IMR-90 (cell line): ENCODE results near the gene TTC28. TPM values are rescaled to one million over a fixed set of nuclear protein-coding genes. Genes with fewer than 3 reads are reported as not detected.

Experiments used
- ATAC-seq: fragments of 200-7000 bp; cut with Tn5 transposase; 2 replicates; pipeline ENCODE4 v1.9.1; 2020; ENCODE audit warnings: low read depth, mild to moderate bottlenecking, moderate library complexity
- BruUV-seq: library from RNA; stranded (reverse); fragments of 400-500 nt; replicated peaks from 2 replicates; lab custom pipeline; 2021; lab: Mats Ljungman, UMichigan
- CTCF ChIA-PET: fragments of 300-600 bp; formaldehyde crosslinking; extraction: SDS; loops from one replicate; lab custom pipeline; 2021; ENCODE audit warnings: antibody characterized with exemption; lab: Yijun Ruan, JAX
- POLR2A ChIA-PET: fragments of 300-600 bp; sonication (Branson Sonifier 250); formaldehyde crosslinking; loops from one replicate; lab custom pipeline; 2022; ENCODE audit warnings: antibody characterized with exemption; ENCODE audit not compliant: unreplicated experiment; lab: Charles Lee
- DNase-seq: peaks from one replicate; pipeline ENCODE4 v3.0.0; 2013
- H2AFZ ChIP-seq: replicated peaks from 2 replicates; pipeline ENCODE3; 2013; ENCODE audit warnings: low read length, mild to moderate bottlenecking; ENCODE audit not compliant: poor library complexity
- H2AK5ac ChIP-seq: 2 replicates; pipeline ENCODE4 v1.6.1; 2013; ENCODE audit warnings: low read depth, low read length, inconsistent platforms
- H2AK9ac ChIP-seq: replicated peaks from 2 replicates; pipeline ENCODE3; 2013; ENCODE audit warnings: mild to moderate bottlenecking, low read depth, low read length, moderate library complexity; ENCODE audit not compliant: poor library complexity
- H2BK120ac ChIP-seq: 2 replicates; pipeline ENCODE4 v1.6.1; 2013; ENCODE audit warnings: low read depth, low read length, inconsistent platforms
- H2BK15ac ChIP-seq: 3 replicates; pipeline ENCODE4 v1.6.1; 2013; ENCODE audit warnings: low read depth, low read length, inconsistent platforms
- H2BK20ac ChIP-seq: 2 replicates; pipeline ENCODE4 v1.6.1; 2013; ENCODE audit warnings: low read depth, mild to moderate bottlenecking, inconsistent platforms, low read length, moderate library complexity
- H2BK5ac ChIP-seq: 2 replicates; pipeline ENCODE4 v1.6.1; 2013; ENCODE audit warnings: mild to moderate bottlenecking, low read depth, low read length, inconsistent platforms; ENCODE audit not compliant: poor library complexity, severe bottlenecking
- H3K14ac ChIP-seq: replicated peaks from 2 replicates; pipeline ENCODE4 v1.6.1; 2013; ENCODE audit warnings: low read depth, low read length, inconsistent platforms
- H3K18ac ChIP-seq: 2 replicates; pipeline ENCODE4 v1.6.1; 2013; ENCODE audit warnings: low read depth, low read length, control low read depth
- H3K23ac ChIP-seq: 2 replicates; pipeline ENCODE4 v1.6.1; 2013; ENCODE audit warnings: low read depth, low read length, inconsistent platforms
- H3K27ac ChIP-seq: 2 replicates; pipeline ENCODE4 v1.5.1; 2013; ENCODE audit warnings: mild to moderate bottlenecking, control low read depth, low read length; ENCODE audit not compliant: insufficient read depth
- H3K27me3 ChIP-seq: 2 replicates; pipeline ENCODE4 v1.6.1; 2013; ENCODE audit warnings: low read length; ENCODE audit not compliant: control insufficient read depth, insufficient read depth
- H3K36me3 ChIP-seq: 2 replicates; pipeline ENCODE4 v1.6.1; 2013; ENCODE audit warnings: low read length, mixed read lengths; ENCODE audit not compliant: control insufficient read depth, insufficient read depth
- H3K4ac ChIP-seq: 2 replicates; pipeline ENCODE4 v1.6.1; 2013; ENCODE audit warnings: low read depth, low read length, inconsistent platforms
- H3K4me1 ChIP-seq: 2 replicates; pipeline ENCODE4 v1.6.1; 2013; ENCODE audit warnings: low read length, mixed read lengths; ENCODE audit not compliant: control insufficient read depth, insufficient read depth
- H3K4me2 ChIP-seq: 2 replicates; pipeline ENCODE4 v1.6.1; 2013; ENCODE audit warnings: low read depth, mild to moderate bottlenecking, control low read depth, low read length, moderate library complexity
- H3K4me3 ChIP-seq: 2 replicates; pipeline ENCODE4 v1.5.1; 2013; ENCODE audit warnings: low read depth, mild to moderate bottlenecking, control low read depth, low read length, moderate library complexity; ENCODE audit not compliant: insufficient read depth
- H3K56ac ChIP-seq: 2 replicates; pipeline ENCODE4 v1.6.1; 2013; ENCODE audit warnings: low read length, inconsistent platforms; ENCODE audit not compliant: insufficient read depth; ENCODE audit errors: extremely low read depth
- H3K79me1 ChIP-seq, 2 experiments: 2 replicates each; pipeline ENCODE4 v1.6.1; 2013; ENCODE audit warnings: low read length in 2 of 2, inconsistent platforms in 1 of 2, low read depth in 1 of 2
- H3K9ac ChIP-seq: 2 replicates; pipeline ENCODE4 v1.6.1; 2013; ENCODE audit warnings: low read depth, low read length, control low read depth
- H3K9me1 ChIP-seq: 2 replicates; pipeline ENCODE4 v1.6.1; 2013; ENCODE audit warnings: low read length, inconsistent platforms; ENCODE audit not compliant: insufficient read depth
- H3K9me3 ChIP-seq: 2 replicates; pipeline ENCODE4 v1.6.1; 2013; ENCODE audit warnings: low read length; ENCODE audit not compliant: control insufficient read depth, insufficient read depth
- H4K20me1 ChIP-seq: 2 replicates; pipeline ENCODE4 v1.6.1; 2013; ENCODE audit warnings: low read length, inconsistent platforms; ENCODE audit not compliant: insufficient read depth
- H4K5ac ChIP-seq: 2 replicates; pipeline ENCODE4 v1.6.1; 2013; ENCODE audit warnings: mild to moderate bottlenecking, low read depth, low read length, control low read depth
- H4K8ac ChIP-seq, 2 experiments: 2 replicates each; pipeline ENCODE4 v1.6.1; 2013; ENCODE audit warnings: low read depth in 2 of 2, low read length in 2 of 2, control low read depth in 1 of 2, inconsistent platforms in 1 of 2
- H4K91ac ChIP-seq: 2 replicates; pipeline ENCODE4 v1.6.1; 2013; ENCODE audit warnings: low read depth, low read length, inconsistent platforms; ENCODE audit not compliant: insufficient read depth
- BHLHE40 ChIP-seq: fragments of 150-350 bp; IDR thresholded peaks from 2 replicates; pipeline ENCODE4 v1.6.1; 2016; ENCODE audit warnings: mild to moderate bottlenecking, low read depth, low read length
- CEBPB ChIP-seq: IDR thresholded peaks from 2 replicates; pipeline ENCODE4 v1.6.1; 2012; ENCODE audit warnings: low read depth, low read length, improper control_type of control experiment
- CHD1 ChIP-seq: IDR thresholded peaks from 2 replicates; pipeline ENCODE4 v1.6.1; 2012; ENCODE audit warnings: low read depth, low read length, improper control_type of control experiment
- CTCF ChIP-seq: conservative IDR thresholded peaks from 2 replicates; pipeline ENCODE4 v1.5.1; 2012; ENCODE audit warnings: mild to moderate bottlenecking, low read depth, low read length, improper control_type of control experiment
- ELK1 ChIP-seq: fragments of 150-350 bp; IDR thresholded peaks from 2 replicates; pipeline ENCODE4 v1.6.1; 2016; ENCODE audit warnings: low read depth, mild to moderate bottlenecking, low read length, moderate library complexity, borderline replicate concordance
- FOS ChIP-seq: fragments of 150-350 bp; IDR thresholded peaks from 2 replicates; pipeline ENCODE4 v1.6.1; 2016; ENCODE audit warnings: low read depth, low read length
- MAFK ChIP-seq: IDR thresholded peaks from 2 replicates; pipeline ENCODE4 v1.6.1; 2012; ENCODE audit warnings: low read depth, low read length, improper control_type of control experiment
- MAZ ChIP-seq: IDR thresholded peaks from 2 replicates; pipeline ENCODE4 v1.6.1; 2012; ENCODE audit warnings: low read depth, mild to moderate bottlenecking, low read length, improper control_type of control experiment, moderate library complexity, borderline replicate concordance
- MXI1 ChIP-seq: IDR thresholded peaks from 2 replicates; pipeline ENCODE4 v1.6.1; 2012; ENCODE audit warnings: low read depth, mild to moderate bottlenecking, low read length, moderate library complexity, borderline replicate concordance
- NFE2L2 ChIP-seq: fragments of 150-350 bp; IDR thresholded peaks from 2 replicates; pipeline ENCODE4 v1.6.1; 2016; ENCODE audit warnings: low read depth, mild to moderate bottlenecking, low read length
- POLR2A ChIP-seq: IDR thresholded peaks from 2 replicates; pipeline ENCODE4 v1.6.1; 2012; ENCODE audit warnings: mild to moderate bottlenecking, low read depth, low read length
- RAD21 ChIP-seq: IDR thresholded peaks from 2 replicates; pipeline ENCODE4 v1.6.1; 2012; ENCODE audit warnings: low read length, improper control_type of control experiment
- RCOR1 ChIP-seq: IDR thresholded peaks from 2 replicates; pipeline ENCODE4 v1.6.1; 2012; ENCODE audit warnings: mild to moderate bottlenecking, low read length, improper control_type of control experiment; ENCODE audit not compliant: insufficient replicate concordance
- RFX5 ChIP-seq: IDR thresholded peaks from 2 replicates; pipeline ENCODE4 v1.8.0; 2012; ENCODE audit warnings: low read depth, mild to moderate bottlenecking, low read length, moderate library complexity
- SMC3 ChIP-seq: fragments of 150-350 bp; IDR thresholded peaks from 2 replicates; pipeline ENCODE4 v1.6.1; 2016; ENCODE audit warnings: low read depth, mild to moderate bottlenecking, antibody characterized with exemption, low read length, moderate library complexity
- USF2 ChIP-seq: fragments of 150-350 bp; IDR thresholded peaks from 2 replicates; pipeline ENCODE4 v1.6.1; 2017; ENCODE audit warnings: mild to moderate bottlenecking, antibody characterized with exemption, low read length, low read depth
- WGBS, 2 experiments: methylation state at CpG; one replicate each; pipeline versions ENCODE4 v1.1.5 to v1.1.7; 2013; ENCODE audit warnings: missing lambda C conversion rate in 2 of 2; ENCODE audit not compliant: insufficient read length in 1 of 2; ENCODE audit errors: extremely low coverage in 2 of 2; 5-methylcytosine and 5-hydroxymethylcytosine counted together
- dilution Hi-C: fragments of 300-500 bp; cut with HindIII; formaldehyde crosslinking; loops from one replicate; pipeline ENCODE4 v1.14.3; 2018; ENCODE audit warnings: low sequenced_read_pairs; ENCODE audit not compliant: unreplicated experiment
- in situ Hi-C: fragments of 300-500 bp; cut with MboI; formaldehyde crosslinking; loops from 3 replicates; pipeline ENCODE4 v1.14.3; 2019; ENCODE audit warnings: low sequenced_read_pairs, inconsistent platforms, mixed read lengths
- intact Hi-C: fragments of 100-400 bp; cut with micrococcal nuclease; formaldehyde crosslinking; loops from 2 replicates; pipeline ENCODE4 v1.10.0; 2022
- polyA plus RNA-seq, 3 experiments: library from polyadenylated mRNA; depleted of rRNA; stranded (reverse); fragments of >200 nt; gene quantifications; 2 replicates each; pipeline ENCODE4 v1.2.3, GENCODE V29; 2012; ENCODE audit warnings: low replicate concordance in 1 of 3
- total RNA-seq: library from RNA; depleted of rRNA; stranded (reverse); fragments of >200 nt; gene quantifications from 2 replicates; pipeline ENCODE4 v1.2.3, GENCODE V29; 2012

TTC28 gene
- total and polyA plus RNA-seq, 2 of the 4 experiments (the other 2 are of a cell fraction), result 5.6 to 13.3 TPM

- Histone ChIP-seq H3K27ac (no peak overlapping the region), H3K56ac (no peak overlapping the region), H4K8ac (no peak overlapping the region), H3K4me2 (no peak overlapping the region), H3K27me3 (no peaks in the 10 kb centered on the region), H2BK120ac (no peak overlapping the region), H3K4me3 (no peak overlapping the region), H3K9ac (no peak overlapping the region), H3K18ac (no peak overlapping the region), H4K91ac (no peak overlapping the region), H2BK15ac (no peak overlapping the region), H3K9me1 (0 out of 2 replicates have a peak, but pooled peaks cover 4% of the 10 kb centered on the region), H3K4me1 (peaks cover 3% of the 10 kb centered on the region; the same call in 1 of the 2 replicates), H3K23ac (no peak overlapping the region), H3K36me3 (peaks cover 18% of the 10 kb centered on the region), H4K20me1 (no peaks in the 10 kb centered on the region), H3K4ac (no peak overlapping the region), H2AK9ac (no peak overlapping the region), H3K14ac (no peak overlapping the region), H2AK5ac (no peak overlapping the region), H3K79me1 (no peaks in the 10 kb centered on the region), H2BK5ac (no peak overlapping the region), H2AFZ (no peak overlapping the region), H3K9me3 (no peaks in the 10 kb centered on the region), H4K5ac (no peak overlapping the region), H2BK20ac (no peak overlapping the region)
- dilution Hi-C loops, result no loop called here
- no peak for TF ChIP-seq MAFK
- no peak for TF ChIP-seq RAD21
- TF ChIP-seq SMC3, result no peak
- no peak for TF ChIP-seq RCOR1
- TF ChIP-seq MAZ, result no peak
- no peak for TF ChIP-seq BHLHE40
- no peak for TF ChIP-seq ELK1
- TF ChIP-seq POLR2A, result no peak
- TF ChIP-seq CEBPB, result no peak
- TF ChIP-seq FOS, result no peak
- TF ChIP-seq MXI1, result no peak
- no peak for TF ChIP-seq RFX5
- TF ChIP-seq CHD1, result no peak
- no peak for TF ChIP-seq USF2
- TF ChIP-seq NFE2L2, result no peak
- no peak for TF ChIP-seq CTCF
- BruUV-seq, result no TSS peak
- 100% methylated on average over 1 of the region's 6 CpGs; no CpG with 5 or more reads in 1 of the 2 experiments for WGBS, 2 experiments
- ChIA-PET POLR2A (no interaction called here), CTCF (no interaction called here)
- DNase-seq (no peak), ATAC-seq (no peak)
- in situ Hi-C loops, result no loop called here
- intact Hi-C loops, result no loop called here
Measured at GRCh38 chr22:28091486-28091885, 588.2 kb downstream of the TTC28 start.
